ENCODE data around the gene DNAJB12. TPM values are rescaled to one million over a fixed set of nuclear protein-coding genes. Genes with fewer than 3 reads are reported as not detected.
A peak's percentile ranks its signal among the peaks of the same experiment; 100 is the strongest.
"Not testable (repeated sequence)": the region's sequence is repeated elsewhere in the genome, so short reads cannot be mapped to it uniquely, and the experiment has no call there.

DNAJB12 gene
- total RNA-seq, 1 donor from 2014 or later: 21.6 TPM

- DNase-seq (ENCODE audit: low read depth) (peak; percentile 38), FAIRE-seq (no peak)
- peak overlapping the region; percentile 90 for H3K4me3 ChIP-seq (ENCODE audit: low read depth, low read length)
- TF ChIP-seq, protein P1, sequence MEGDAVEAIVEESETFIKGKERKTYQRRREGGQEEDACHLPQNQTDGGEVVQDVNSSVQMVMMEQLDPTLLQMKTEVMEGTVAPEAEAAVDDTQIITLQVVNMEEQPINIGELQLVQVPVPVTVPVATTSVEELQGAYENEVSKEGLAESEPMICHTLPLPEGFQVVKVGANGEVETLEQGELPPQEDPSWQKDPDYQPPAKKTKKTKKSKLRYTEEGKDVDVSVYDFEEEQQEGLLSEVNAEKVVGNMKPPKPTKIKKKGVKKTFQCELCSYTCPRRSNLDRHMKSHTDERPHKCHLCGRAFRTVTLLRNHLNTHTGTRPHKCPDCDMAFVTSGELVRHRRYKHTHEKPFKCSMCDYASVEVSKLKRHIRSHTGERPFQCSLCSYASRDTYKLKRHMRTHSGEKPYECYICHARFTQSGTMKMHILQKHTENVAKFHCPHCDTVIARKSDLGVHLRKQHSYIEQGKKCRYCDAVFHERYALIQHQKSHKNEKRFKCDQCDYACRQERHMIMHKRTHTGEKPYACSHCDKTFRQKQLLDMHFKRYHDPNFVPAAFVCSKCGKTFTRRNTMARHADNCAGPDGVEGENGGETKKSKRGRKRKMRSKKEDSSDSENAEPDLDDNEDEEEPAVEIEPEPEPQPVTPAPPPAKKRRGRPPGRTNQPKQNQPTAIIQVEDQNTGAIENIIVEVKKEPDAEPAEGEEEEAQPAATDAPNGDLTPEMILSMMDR (IDR thresholded peaks at IDR 0.05; ENCODE audit: insufficient read depth, low read length, severe bottlenecking): no peak
- peaks cover 8% of the 10 kb centered on the region for H3K36me3 ChIP-seq (ENCODE audit: control insufficient read depth, insufficient read depth, low read length)
- no peaks in the 10 kb centered on the region for H3K27me3 ChIP-seq (ENCODE audit: control insufficient read depth, insufficient read depth, low read length)
Observed at GRCh38 chr10:72353028-72353964, 1.4 kb downstream of the DNAJB12 start.

DNA sequence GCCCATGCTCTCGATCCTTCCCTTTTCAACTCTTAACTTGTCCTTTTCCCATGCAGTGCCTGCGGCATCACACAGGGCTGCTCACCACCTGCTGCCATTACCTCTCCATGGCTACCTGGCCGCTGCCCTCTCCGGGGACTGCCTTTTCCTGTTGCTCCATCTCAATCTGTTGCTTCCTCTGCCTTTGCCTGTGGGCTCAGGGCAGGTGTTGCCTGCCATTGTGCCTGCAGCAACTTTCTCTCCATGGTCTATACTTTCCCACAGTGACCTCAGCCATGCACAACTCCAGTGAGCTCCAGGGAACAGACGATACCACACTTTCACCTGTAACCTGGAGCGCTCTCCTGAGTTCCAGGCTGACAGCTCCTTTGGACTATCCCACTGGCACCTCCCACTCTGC is 3.2 kb downstream of the DNAJB12 start:
- TF ChIP-seq, protein P1 (IDR thresholded peaks at IDR 0.05; ENCODE audit: insufficient read depth, low read length, severe bottlenecking): no peak
- H3K36me3 ChIP-seq (ENCODE audit: control insufficient read depth, insufficient read depth, low read length): peaks cover 9% of the 10 kb centered on the region
- no peak overlapping the region for H3K4me3 ChIP-seq (ENCODE audit: low read depth, low read length)
- no peaks in the 10 kb centered on the region for H3K27me3 ChIP-seq (ENCODE audit: control insufficient read depth, insufficient read depth, low read length)
- FAIRE-seq (no peak), DNase-seq (ENCODE audit: low read depth) (no peak)

DNA sequence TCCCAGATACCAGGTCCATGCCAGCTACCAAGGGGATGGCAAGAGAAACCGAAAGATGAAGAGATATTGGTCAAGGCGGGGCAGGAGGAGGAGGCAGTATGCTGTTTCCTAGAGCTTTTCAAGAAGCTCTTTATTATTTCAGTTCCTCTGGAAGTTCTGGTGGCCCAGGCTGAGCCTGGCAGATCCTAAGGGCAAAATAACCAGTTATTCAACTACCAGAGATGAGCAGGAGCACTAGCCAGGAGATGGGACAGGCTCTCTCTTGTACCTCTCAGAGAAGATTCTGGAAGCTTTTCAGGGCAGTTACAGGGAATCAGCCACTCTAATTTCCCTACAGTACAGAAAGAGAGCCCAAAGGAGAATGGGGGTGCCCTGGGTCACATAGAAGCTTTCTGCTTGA is 5.3 kb downstream of the DNAJB12 start:
- DNase-seq (ENCODE audit: low read depth): no peak
- Histone ChIP-seq H3K27me3 (ENCODE audit: control insufficient read depth, insufficient read depth, low read length) (no peaks in the 10 kb centered on the region), H3K36me3 (ENCODE audit: control insufficient read depth, insufficient read depth, low read length) (peaks cover 13% of the 10 kb centered on the region), H3K4me3 (ENCODE audit: low read depth, low read length) (no peak overlapping the region)
- no peak for FAIRE-seq
- TF ChIP-seq, protein P1 (IDR thresholded peaks at IDR 0.05; ENCODE audit: insufficient read depth, low read length, severe bottlenecking): no peak

- TF ChIP-seq, protein P1 (IDR thresholded peaks at IDR 0.05; ENCODE audit: insufficient read depth, low read length, severe bottlenecking): no peak
- peaks cover 17% of the 10 kb centered on the region for H3K36me3 ChIP-seq (ENCODE audit: control insufficient read depth, insufficient read depth, low read length)
- H3K4me3 ChIP-seq (ENCODE audit: low read depth, low read length): no peak overlapping the region
- H3K27me3 ChIP-seq (ENCODE audit: control insufficient read depth, insufficient read depth, low read length): no peaks in the 10 kb centered on the region
- FAIRE-seq (no peak), DNase-seq (ENCODE audit: low read depth) (no peak)
Observed at GRCh38 chr10:72348282-72348681, 6.4 kb downstream of the DNAJB12 start.

GRCh38 chr10:72346117-72346516 is 8.6 kb downstream of the DNAJB12 start:
- H3K36me3 ChIP-seq (ENCODE audit: control insufficient read depth, insufficient read depth, low read length): peaks cover 17% of the 10 kb centered on the region
- not testable (repeated sequence) for H3K4me3 ChIP-seq (ENCODE audit: low read depth, low read length); DNase-seq (ENCODE audit: low read depth); H3K27me3 ChIP-seq (ENCODE audit: control insufficient read depth, insufficient read depth, low read length); FAIRE-seq

GRCh38 chr10:72344932-72345331 is 9.8 kb downstream of the DNAJB12 start:
- Histone ChIP-seq H3K27me3 (ENCODE audit: control insufficient read depth, insufficient read depth, low read length) (no peaks in the 10 kb centered on the region), H3K36me3 (ENCODE audit: control insufficient read depth, insufficient read depth, low read length) (peaks cover 18% of the 10 kb centered on the region), H3K4me3 (ENCODE audit: low read depth, low read length) (no peak overlapping the region)
- DNase-seq (ENCODE audit: low read depth) (no peak), FAIRE-seq (no peak)
- TF ChIP-seq, protein P1 (IDR thresholded peaks at IDR 0.05; ENCODE audit: insufficient read depth, low read length, severe bottlenecking): no peak
